Hepatocyte (in vitro differentiated cells): ENCODE data around the gene PRKG1.

ENCODE experiments used
- EZH2 ChIP-seq: fragments of 200-600 bp; sonication (generic); IDR thresholded peaks from 2 replicates; pipeline ENCODE4 v1.6.1; 2016; ENCODE audit warnings: antibody characterized with exemption, mild to moderate bottlenecking, borderline replicate concordance
- EZH2phosphoT487 ChIP-seq: fragments of 200-600 bp; sonication (generic); IDR thresholded peaks from one replicate; pipeline ENCODE4 v1.6.1; 2018; ENCODE audit warnings: antibody characterized with exemption, mild to moderate bottlenecking, low read depth, moderate library complexity; ENCODE audit not compliant: unreplicated experiment, severe bottlenecking
- TF ChIP-seq, protein P1 (sequence below): fragments of 200-600 bp; sonication (generic); IDR thresholded peaks from 2 replicates; pipeline ENCODE4 v1.5.1; 2016; ENCODE audit warnings: antibody characterized with exemption, mild to moderate bottlenecking; ENCODE audit not compliant: poor library complexity

DNA sequence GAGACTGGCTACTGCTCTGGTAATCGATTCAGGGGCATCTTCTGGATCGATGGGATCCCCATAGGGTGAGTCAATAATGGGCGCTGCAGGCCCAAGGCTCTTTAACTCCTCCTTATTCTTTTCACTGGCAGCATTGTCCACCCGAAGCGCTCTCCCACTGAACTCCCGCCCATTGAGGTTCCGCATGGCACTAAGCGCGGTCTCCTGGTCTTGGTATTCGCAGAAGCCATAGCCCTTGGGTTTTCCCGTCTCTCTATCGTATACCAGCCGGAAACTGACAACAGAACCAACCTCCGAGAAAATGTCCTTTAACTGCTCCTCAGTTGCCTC is 624.8 kb downstream of the PRKG1 start:
- TF ChIP-seq, protein P1, sequence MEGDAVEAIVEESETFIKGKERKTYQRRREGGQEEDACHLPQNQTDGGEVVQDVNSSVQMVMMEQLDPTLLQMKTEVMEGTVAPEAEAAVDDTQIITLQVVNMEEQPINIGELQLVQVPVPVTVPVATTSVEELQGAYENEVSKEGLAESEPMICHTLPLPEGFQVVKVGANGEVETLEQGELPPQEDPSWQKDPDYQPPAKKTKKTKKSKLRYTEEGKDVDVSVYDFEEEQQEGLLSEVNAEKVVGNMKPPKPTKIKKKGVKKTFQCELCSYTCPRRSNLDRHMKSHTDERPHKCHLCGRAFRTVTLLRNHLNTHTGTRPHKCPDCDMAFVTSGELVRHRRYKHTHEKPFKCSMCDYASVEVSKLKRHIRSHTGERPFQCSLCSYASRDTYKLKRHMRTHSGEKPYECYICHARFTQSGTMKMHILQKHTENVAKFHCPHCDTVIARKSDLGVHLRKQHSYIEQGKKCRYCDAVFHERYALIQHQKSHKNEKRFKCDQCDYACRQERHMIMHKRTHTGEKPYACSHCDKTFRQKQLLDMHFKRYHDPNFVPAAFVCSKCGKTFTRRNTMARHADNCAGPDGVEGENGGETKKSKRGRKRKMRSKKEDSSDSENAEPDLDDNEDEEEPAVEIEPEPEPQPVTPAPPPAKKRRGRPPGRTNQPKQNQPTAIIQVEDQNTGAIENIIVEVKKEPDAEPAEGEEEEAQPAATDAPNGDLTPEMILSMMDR = no peak
- TF ChIP-seq EZH2 = no peak
- TF ChIP-seq EZH2phosphoT487 = no peak
